GM12878 (cell line): ENCODE results near the gene TMEM25. TPM values are rescaled to one million over a fixed set of nuclear protein-coding genes. Genes with fewer than 3 reads are reported as not detected.

ENCODE experiments used
- CHD2 ChIP-seq: IDR thresholded peaks from 2 replicates; pipeline ENCODE4 v1.6.1; 2011; ENCODE audit warnings: low read depth, low read length, improper control_type of control experiment, borderline replicate concordance
- E2F8 ChIP-seq: fragments of 450-650 bp; IDR thresholded peaks from 2 replicates; pipeline ENCODE4 v1.6.1; 2018; ENCODE audit warnings: mild to moderate bottlenecking, low read depth, moderate library complexity; ENCODE audit not compliant: partially characterized antibody
- EED ChIP-seq: sonication (generic); IDR thresholded peaks from 2 replicates; pipeline ENCODE4 v1.6.1; 2016; ENCODE audit warnings: antibody characterized with exemption, low read depth
- HDGF ChIP-seq: fragments of 450-650 bp; IDR thresholded peaks from 2 replicates; pipeline ENCODE4 v1.6.1; 2016; ENCODE audit warnings: antibody characterized with exemption
- KDM1A ChIP-seq: fragments of 200-600 bp; sonication (generic); IDR thresholded peaks from 2 replicates; pipeline ENCODE4 v1.6.1; 2016; ENCODE audit warnings: borderline replicate concordance
- MLLT1 ChIP-seq: fragments of 450-650 bp; IDR thresholded peaks from 2 replicates; pipeline ENCODE4 v1.6.1; 2016; ENCODE audit warnings: mild to moderate bottlenecking
- MXI1 ChIP-seq: fragments of 150-350 bp; IDR thresholded peaks from 2 replicates; pipeline ENCODE4 v1.6.1; 2011; ENCODE audit warnings: low read depth, mild to moderate bottlenecking, inconsistent platforms, low read length, improper control_type of control experiment
- MYC ChIP-seq: IDR thresholded peaks from 2 replicates; pipeline ENCODE4 v1.6.1; 2011; ENCODE audit warnings: mild to moderate bottlenecking, low read length, moderate library complexity, inconsistent platforms; ENCODE audit not compliant: insufficient read depth, insufficient replicate concordance, insufficient read length, severe bottlenecking
- NR2C1 ChIP-seq: fragments of 450-650 bp; IDR thresholded peaks from 2 replicates; pipeline ENCODE4 v1.6.1; 2017; ENCODE audit warnings: antibody characterized with exemption, mild to moderate bottlenecking, moderate library complexity
- NR2F1 ChIP-seq: fragments of 450-650 bp; conservative IDR thresholded peaks from 2 replicates; pipeline ENCODE4 v1.6.1; 2017; ENCODE audit warnings: mild to moderate bottlenecking
- PKNOX1 ChIP-seq: fragments of 450-650 bp; IDR thresholded peaks from 2 replicates; pipeline ENCODE4 v1.6.1; 2016; ENCODE audit warnings: mild to moderate bottlenecking
- POLR2AphosphoS2 ChIP-seq: IDR thresholded peaks from 2 replicates; pipeline ENCODE4 v1.6.1; 2011; ENCODE audit warnings: low read depth, mild to moderate bottlenecking, low read length, improper control_type of control experiment, moderate library complexity
- RCOR1 ChIP-seq: conservative IDR thresholded peaks from 2 replicates; pipeline ENCODE4 v1.6.1; 2012; ENCODE audit warnings: low read depth, low read length, improper control_type of control experiment
- SIX5 ChIP-seq: IDR thresholded peaks from 2 replicates; pipeline ENCODE4 v1.6.1; 2011; ENCODE audit warnings: mild to moderate bottlenecking, low read depth, low read length, moderate library complexity; ENCODE audit not compliant: severe bottlenecking
- SMC3 ChIP-seq: IDR thresholded peaks from 2 replicates; pipeline ENCODE4 v1.6.1; 2011; ENCODE audit warnings: low read length, improper control_type of control experiment, borderline replicate concordance
- TCF12 ChIP-seq: IDR thresholded peaks from 2 replicates; pipeline ENCODE4 v1.6.1; 2011; ENCODE audit warnings: low read depth, mild to moderate bottlenecking, low read length
- USF2 ChIP-seq: IDR thresholded peaks from 2 replicates; pipeline ENCODE4 v1.6.1; 2011; ENCODE audit warnings: low read depth, low read length, improper control_type of control experiment, borderline replicate concordance
- ZBED1 ChIP-seq: IDR thresholded peaks from 2 replicates; pipeline ENCODE4 v1.6.1; 2016; ENCODE audit warnings: borderline replicate concordance
- polyA plus RNA-seq, 11 experiments: library from polyadenylated mRNA; depleted of rRNA in 4 of 11; unstranded in 6 of 11; stranded (reverse) in 5 of 11; fragments of >200 nt; fragmentation: Nextera tagmentation in 4 of 11; fragmentation: Illumina TruSeq in 1 of 11; extraction: Ambion mirVana in 4 of 11; extraction: Trizol in 1 of 11; gene quantifications; 1 replicate in 1 of 11; 2 replicates in 10 of 11; pipeline versions ENCODE4 v1.2.1 to v1.2.3, GENCODE V29; 2011 to 2016; ENCODE audit warnings: inconsistent platforms in 2 of 11, missing spikeins in 2 of 11, low read depth in 1 of 11
- total RNA-seq, 4 experiments: library from RNA; depleted of rRNA in 3 of 4; stranded (reverse); fragments of >200 nt in 3 of 4; fragmentation: Illumina TruSeq in 1 of 4; extraction: Trizol in 1 of 4; gene quantifications; 2 replicates each; pipeline versions ENCODE4 v1.2.1 to v1.2.3, GENCODE V29; 2013 to 2021

Gene TMEM25
- total and polyA plus RNA-seq, 10 of the 15 experiments (the other 5 are each of a cell fraction or from before 2014, with no cell fraction given), result 1.4 to 13.9 (median 7.8) TPM

- TF ChIP-seq MLLT1, result peak; percentile 100
- peak; percentile 49 for TF ChIP-seq NR2F1
- 0 out of 2 replicates have a peak, but pooled peaks have one; percentile 24 for TF ChIP-seq EED
- no peak for TF ChIP-seq PKNOX1
- peak; percentile 42 for TF ChIP-seq SIX5
- TF ChIP-seq NR2C1, result no peak; the same call in 1 of the 2 replicates
- 0 out of 2 replicates have a peak, but pooled peaks have one; percentile 8 for TF ChIP-seq RCOR1
- TF ChIP-seq USF2, result no peak
- TF ChIP-seq CHD2, result peak; percentile 30; the same call in 1 of the 2 replicates
- 0 out of 2 replicates have a peak, but pooled peaks have one; percentile 12 for TF ChIP-seq MXI1
- no peak for TF ChIP-seq KDM1A
- TF ChIP-seq E2F8, result no peak
- TF ChIP-seq MYC, result peak; percentile 77
- TF ChIP-seq HDGF, result peak; percentile 93; the same call in 1 of the 2 replicates
- TF ChIP-seq ZBED1, result no peak
- TF ChIP-seq SMC3, result no peak
- TF ChIP-seq TCF12, result peak; percentile 80
- TF ChIP-seq POLR2AphosphoS2, result peak; percentile 74; the same call in 1 of the 2 replicates
These were observed at the start of gene TMEM25 (continued) for GRCh38 chr11:118530683-118531596.
